Neural progenitor cell (in vitro differentiated cells): Measurements from ENCODE around the gene BTNL8. TPM values are rescaled to one million over a fixed set of nuclear protein-coding genes. Genes with fewer than 3 reads are reported as not detected.

Experiments
- DNase-seq: peaks from one replicate; pipeline ENCODE4 v3.0.0-alpha.2; 2016; ENCODE audit warnings: low spot score
- H2AFZ ChIP-seq: fragments of 200-600 bp; sonication (generic); replicated peaks from 2 replicates; pipeline ENCODE4 v1.6.1; 2016; ENCODE audit warnings: antibody characterized with exemption
- H3F3A ChIP-seq: fragments of 200-600 bp; sonication (generic); 2 replicates; pipeline ENCODE4 v1.6.1; 2016; ENCODE audit warnings: antibody characterized with exemption, low read depth
- H3K27ac ChIP-seq: fragments of 200-600 bp; sonication (generic); 2 replicates; pipeline ENCODE4 v1.5.1; 2016; ENCODE audit warnings: mild to moderate bottlenecking
- H3K27me3 ChIP-seq: fragments of 200-600 bp; sonication (generic); 2 replicates; pipeline ENCODE4 v1.6.1; 2016; ENCODE audit warnings: mild to moderate bottlenecking, moderate library complexity
- H3K36me3 ChIP-seq: fragments of 200-600 bp; sonication (generic); 2 replicates; pipeline ENCODE4 v1.5.1; 2016
- H3K4me1 ChIP-seq: fragments of 200-600 bp; sonication (generic); 2 replicates; pipeline ENCODE4 v1.6.1; 2016; ENCODE audit warnings: mixed run types
- H3K4me2 ChIP-seq: fragments of 200-600 bp; sonication (generic); 2 replicates; pipeline ENCODE4 v1.6.1; 2016
- H3K4me3 ChIP-seq: fragments of 200-600 bp; sonication (generic); 2 replicates; pipeline ENCODE4 v1.5.1; 2016
- H3K79me2 ChIP-seq: fragments of 200-600 bp; sonication (generic); 2 replicates; pipeline ENCODE4 v1.6.1; 2016; ENCODE audit warnings: low read depth
- H3K9ac ChIP-seq: fragments of 200-600 bp; sonication (generic); 2 replicates; pipeline ENCODE4 v1.6.1; 2016
- H3K9me3 ChIP-seq: fragments of 200-600 bp; sonication (generic); 2 replicates; pipeline ENCODE4 v1.5.1; 2016; ENCODE audit warnings: low read depth
- H4K20me1 ChIP-seq: fragments of 200-600 bp; sonication (generic); 2 replicates; pipeline ENCODE4 v1.6.1; 2016; ENCODE audit warnings: low read depth
- H3K27ac Mint-ChIP-seq: 3 replicates; pipeline ENCODE4 v1.8.0; 2021; ENCODE audit warnings: mixed read lengths
- H3K27me3 Mint-ChIP-seq: 2 replicates; pipeline ENCODE4 v1.8.0; 2022; ENCODE audit warnings: low read depth, mild to moderate bottlenecking, inconsistent platforms, moderate library complexity, mixed read lengths; ENCODE audit not compliant: insufficient read depth
- H3K36me3 Mint-ChIP-seq: 3 replicates; pipeline ENCODE4 v1.8.0; 2021; ENCODE audit warnings: mixed read lengths
- H3K4me1 Mint-ChIP-seq: 3 replicates; pipeline ENCODE4 v1.8.0; 2021; ENCODE audit warnings: mixed read lengths
- H3K4me3 Mint-ChIP-seq: 3 replicates; pipeline ENCODE4 v1.8.0; 2021; ENCODE audit warnings: mild to moderate bottlenecking, moderate library complexity, mixed read lengths
- H3K9me3 Mint-ChIP-seq: 3 replicates; pipeline ENCODE4 v1.8.0; 2020; ENCODE audit warnings: mixed read lengths
- EZH2 ChIP-seq: fragments of 200-600 bp; sonication (generic); IDR thresholded peaks from 2 replicates; pipeline ENCODE4 v1.6.1; 2017; ENCODE audit warnings: antibody characterized with exemption, mild to moderate bottlenecking, moderate library complexity
- EZH2phosphoT487 ChIP-seq: fragments of 200-600 bp; sonication (generic); IDR thresholded peaks from 2 replicates; pipeline ENCODE4 v1.6.1; 2017; ENCODE audit warnings: antibody characterized with exemption
- total RNA-seq: library from RNA; depleted of rRNA; stranded (reverse); fragments of >200 nt; gene quantifications from 2 replicates; pipeline ENCODE4 v1.2.3, GENCODE V29; 2015; ENCODE audit warnings: low replicate concordance
- TF ChIP-seq, protein P1 (sequence below): fragments of 200-600 bp; sonication (generic); IDR thresholded peaks from 2 replicates; pipeline ENCODE4 v1.5.1; 2017; ENCODE audit warnings: antibody characterized with exemption, mild to moderate bottlenecking

The BTNL8 gene, protein sequence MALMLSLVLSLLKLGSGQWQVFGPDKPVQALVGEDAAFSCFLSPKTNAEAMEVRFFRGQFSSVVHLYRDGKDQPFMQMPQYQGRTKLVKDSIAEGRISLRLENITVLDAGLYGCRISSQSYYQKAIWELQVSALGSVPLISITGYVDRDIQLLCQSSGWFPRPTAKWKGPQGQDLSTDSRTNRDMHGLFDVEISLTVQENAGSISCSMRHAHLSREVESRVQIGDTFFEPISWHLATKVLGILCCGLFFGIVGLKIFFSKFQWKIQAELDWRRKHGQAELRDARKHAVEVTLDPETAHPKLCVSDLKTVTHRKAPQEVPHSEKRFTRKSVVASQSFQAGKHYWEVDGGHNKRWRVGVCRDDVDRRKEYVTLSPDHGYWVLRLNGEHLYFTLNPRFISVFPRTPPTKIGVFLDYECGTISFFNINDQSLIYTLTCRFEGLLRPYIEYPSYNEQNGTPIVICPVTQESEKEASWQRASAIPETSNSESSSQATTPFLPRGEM
- total RNA-seq = 0.22 and 0.34 TPM in 2 replicates

DNA sequence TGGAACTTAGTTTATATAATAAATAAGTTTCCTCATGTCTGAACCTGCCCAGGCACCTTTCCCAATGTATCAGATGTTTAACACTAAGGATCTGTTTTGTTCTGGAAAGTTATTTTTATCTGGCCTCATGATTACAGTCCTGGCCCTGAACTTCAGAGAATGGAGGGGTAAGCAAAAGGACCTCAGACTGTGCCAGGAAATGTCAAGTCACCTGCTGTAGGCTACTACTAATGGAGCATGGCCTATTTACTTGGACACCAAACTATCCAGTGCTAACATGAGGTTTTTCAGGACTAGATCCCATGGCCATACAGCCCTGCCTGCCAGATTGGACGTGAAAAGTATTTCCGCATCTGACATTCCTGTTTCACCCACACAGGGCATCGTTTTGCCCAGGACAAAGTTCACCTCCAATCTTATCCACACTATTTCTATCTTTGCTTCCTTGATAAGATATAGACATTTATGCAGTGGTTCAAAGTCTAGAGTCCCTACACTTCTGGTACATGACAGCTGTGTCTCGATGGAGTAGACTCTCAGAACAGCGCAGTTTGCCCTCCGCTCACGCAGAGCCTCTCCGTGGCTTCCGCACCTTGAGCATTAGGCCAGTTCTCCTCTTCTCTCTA, at the start of gene BTNL8:
Gene BTNL8, plus strand, starts transcription at position 539 of the 626 bp plus-strand sequence. CDS start 152 bp downstream, outside the sequence.
- no peaks in the 10 kb centered on the region for H3K27me3 ChIP-seq
- H3K9ac ChIP-seq = no peak within 1 kb of the TSS
- no peaks in the 10 kb centered on the region for H3F3A ChIP-seq
- H4K20me1 ChIP-seq = no peaks in the 10 kb centered on the region
- Mint-ChIP-seq H3K27me3 (no peaks in the 10 kb centered on the region), H3K36me3 (no peaks in the 10 kb centered on the region), H3K4me3 (no peak within 1 kb of the TSS), H3K9me3 (peaks cover 16% of the 10 kb centered on the region), H3K4me1 (no peaks in the 10 kb centered on the region), H3K27ac (no peak within 1 kb of the TSS)
- H3K4me1 ChIP-seq = no peaks in the 10 kb centered on the region
- H3K36me3 ChIP-seq = no peaks in the 10 kb centered on the region
- H3K79me2 ChIP-seq = no peaks in the 10 kb centered on the region
- H3K4me3 ChIP-seq = no peak within 1 kb of the TSS
- no peaks in the 10 kb centered on the region for H3K9me3 ChIP-seq
- DNase-seq = no peak
- H3K27ac ChIP-seq = no peak within 1 kb of the TSS
- H3K4me2 ChIP-seq = no peak within 1 kb of the TSS
- TF ChIP-seq, protein P1, sequence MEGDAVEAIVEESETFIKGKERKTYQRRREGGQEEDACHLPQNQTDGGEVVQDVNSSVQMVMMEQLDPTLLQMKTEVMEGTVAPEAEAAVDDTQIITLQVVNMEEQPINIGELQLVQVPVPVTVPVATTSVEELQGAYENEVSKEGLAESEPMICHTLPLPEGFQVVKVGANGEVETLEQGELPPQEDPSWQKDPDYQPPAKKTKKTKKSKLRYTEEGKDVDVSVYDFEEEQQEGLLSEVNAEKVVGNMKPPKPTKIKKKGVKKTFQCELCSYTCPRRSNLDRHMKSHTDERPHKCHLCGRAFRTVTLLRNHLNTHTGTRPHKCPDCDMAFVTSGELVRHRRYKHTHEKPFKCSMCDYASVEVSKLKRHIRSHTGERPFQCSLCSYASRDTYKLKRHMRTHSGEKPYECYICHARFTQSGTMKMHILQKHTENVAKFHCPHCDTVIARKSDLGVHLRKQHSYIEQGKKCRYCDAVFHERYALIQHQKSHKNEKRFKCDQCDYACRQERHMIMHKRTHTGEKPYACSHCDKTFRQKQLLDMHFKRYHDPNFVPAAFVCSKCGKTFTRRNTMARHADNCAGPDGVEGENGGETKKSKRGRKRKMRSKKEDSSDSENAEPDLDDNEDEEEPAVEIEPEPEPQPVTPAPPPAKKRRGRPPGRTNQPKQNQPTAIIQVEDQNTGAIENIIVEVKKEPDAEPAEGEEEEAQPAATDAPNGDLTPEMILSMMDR = no peak
- TF ChIP-seq EZH2 (no peak), EZH2phosphoT487 (no peak)
- H2AFZ ChIP-seq = no peak within 1 kb of the TSS

DNA sequence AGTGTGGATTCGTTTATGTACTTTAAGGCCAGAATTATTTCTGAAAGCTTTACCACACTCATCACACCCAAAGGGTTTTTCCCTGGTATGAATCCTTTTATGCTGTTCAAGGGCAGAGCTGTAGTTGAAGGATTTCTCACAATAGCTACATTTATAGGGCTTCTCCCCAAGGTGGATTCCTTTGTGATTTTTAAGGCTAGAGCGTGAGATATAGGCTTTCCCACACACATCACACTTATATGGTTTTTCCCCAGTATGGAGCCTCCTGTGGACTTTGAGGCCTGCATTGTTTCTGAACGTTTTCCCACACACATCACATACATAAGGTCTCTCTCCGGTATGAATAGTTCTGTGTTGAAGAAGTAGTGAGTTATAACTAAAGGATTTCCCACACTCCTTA, 49.1 kb upstream of the BTNL8 start:
- Mint-ChIP-seq H3K27ac (no peak overlapping the region), H3K4me1 (no peaks in the 10 kb centered on the region), H3K36me3 (peaks cover 89% of the 10 kb centered on the region), H3K4me3 (no peak overlapping the region), H3K9me3 (peaks cover 74% of the 10 kb centered on the region), H3K27me3 (peaks cover 3% of the 10 kb centered on the region)
- no peak overlapping the region for H3K9ac ChIP-seq
- no peak for DNase-seq
- no peak overlapping the region for H3K4me3 ChIP-seq
- H3F3A ChIP-seq = peaks cover 12% of the 10 kb centered on the region
- H2AFZ ChIP-seq = no peak overlapping the region
- H3K27ac ChIP-seq = no peak overlapping the region
- H3K4me2 ChIP-seq = no peak overlapping the region
- no peaks in the 10 kb centered on the region for H3K4me1 ChIP-seq
- H3K27me3 ChIP-seq = no peaks in the 10 kb centered on the region
- H3K9me3 ChIP-seq = peaks cover 60% of the 10 kb centered on the region
- peaks cover 15% of the 10 kb centered on the region for H3K79me2 ChIP-seq
- peaks cover 65% of the 10 kb centered on the region for H3K36me3 ChIP-seq
- TF ChIP-seq, protein P1 = no peak
- TF ChIP-seq EZH2phosphoT487 (no peak), EZH2 (no peak)
- H4K20me1 ChIP-seq = no peaks in the 10 kb centered on the region

DNA sequence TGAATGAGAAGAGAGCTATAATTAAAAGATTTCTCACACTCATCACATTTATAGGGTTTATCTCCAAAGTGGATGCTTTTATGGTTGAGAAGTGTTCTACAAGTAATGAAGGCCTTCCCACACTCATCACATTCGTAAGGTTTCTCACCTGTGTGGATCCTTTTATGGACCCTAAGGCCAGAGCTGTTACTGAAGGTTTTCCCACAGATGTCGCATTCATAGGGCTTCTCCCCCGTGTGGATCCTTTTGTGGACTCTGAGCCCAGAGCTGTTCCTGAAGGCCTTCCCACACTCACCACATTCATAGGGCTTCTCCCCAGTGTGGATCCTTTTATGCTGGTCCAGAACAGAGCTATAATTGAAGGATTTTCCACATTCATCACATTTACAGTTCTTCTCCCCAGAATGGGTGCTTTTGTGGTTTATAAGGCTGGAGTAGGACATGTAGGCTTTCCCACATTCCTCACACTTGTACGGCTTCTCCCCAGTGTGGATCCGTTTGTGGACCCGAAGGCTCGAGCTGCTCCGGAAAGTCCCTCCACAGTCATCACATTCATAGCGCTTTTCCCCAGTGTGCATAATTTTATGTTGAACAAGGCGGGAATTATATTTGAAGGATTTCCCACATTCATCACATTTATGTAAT, 48.4 kb upstream of the BTNL8 start:
- Mint-ChIP-seq H3K27ac (no peak overlapping the region), H3K4me3 (no peak overlapping the region), H3K9me3 (peaks cover 71% of the 10 kb centered on the region), H3K36me3 (peaks cover 92% of the 10 kb centered on the region), H3K4me1 (no peaks in the 10 kb centered on the region), H3K27me3 (peaks cover 3% of the 10 kb centered on the region)
- Histone ChIP-seq H3K4me3 (no peak overlapping the region), H3K79me2 (peaks cover 22% of the 10 kb centered on the region), H4K20me1 (no peaks in the 10 kb centered on the region), H2AFZ (no peak overlapping the region), H3K4me1 (no peaks in the 10 kb centered on the region), H3K36me3 (peaks cover 65% of the 10 kb centered on the region), H3K9me3 (peaks cover 56% of the 10 kb centered on the region), H3K27ac (no peak overlapping the region), H3K9ac (no peak overlapping the region), H3F3A (peaks cover 9% of the 10 kb centered on the region), H3K27me3 (no peaks in the 10 kb centered on the region), H3K4me2 (no peak overlapping the region)
- no peak for DNase-seq
- TF ChIP-seq, protein P1 = no peak
